ENCODE measurements around the gene GRIN2D. TPM values are rescaled to one million over a fixed set of nuclear protein-coding genes. Genes with fewer than 3 reads are reported as not detected.

The GRIN2D gene
- total RNA-seq, 2 donors from 2014 or later, result 0.73 to 1.8 TPM

GRCh38 chr19:48405850-48406249 is 12.4 kb downstream of the GRIN2D start:
- Histone ChIP-seq H3K4me3 (no peak overlapping the region), H3K9me3 (no peaks in the 10 kb centered on the region), H3K36me3 (no peaks in the 10 kb centered on the region), H3K4me1 (replicated peaks) (no peaks in the 10 kb centered on the region), H3K27me3 (replicated peaks; ENCODE audit: insufficient read depth) (no peaks in the 10 kb centered on the region), H3K27ac (no peak overlapping the region)
- intact Hi-C loops (cut with DNase I), result no loop called here
- DNase-seq (ENCODE audit: low spot score), result no peak
- 82% methylated on average over 13 of the region's 13 CpGs for whole genome bisulfite sequencing
- no peak for TF ChIP-seq POLR2AphosphoS5 (IDR thresholded peaks at IDR 0.05)
- TF ChIP-seq CTCF (IDR thresholded peaks at IDR 0.05), result no peak
- no peak for TF ChIP-seq POLR2A (IDR thresholded peaks at IDR 0.05)

- H3K9me3 ChIP-seq, result no peaks in the 10 kb centered on the region
- intact Hi-C loops (cut with DNase I), result no loop called here
- H3K27ac ChIP-seq, result no peak overlapping the region
- TF ChIP-seq CTCF (IDR thresholded peaks at IDR 0.05) (no peak), POLR2A (IDR thresholded peaks at IDR 0.05) (no peak)
- no peak overlapping the region for H3K4me3 ChIP-seq
- no peak for DNase-seq (ENCODE audit: low spot score)
- no peaks in the 10 kb centered on the region for H3K36me3 ChIP-seq
- H3K27me3 ChIP-seq (replicated peaks; ENCODE audit: insufficient read depth), result no peaks in the 10 kb centered on the region
- WGBS, result 46% methylated on average over 24 of the region's 24 CpGs
- H3K4me1 ChIP-seq (replicated peaks), result no peaks in the 10 kb centered on the region
These were observed 20.6 kb downstream of the GRIN2D start for GRCh38 chr19:48413879-48414587.

DNA sequence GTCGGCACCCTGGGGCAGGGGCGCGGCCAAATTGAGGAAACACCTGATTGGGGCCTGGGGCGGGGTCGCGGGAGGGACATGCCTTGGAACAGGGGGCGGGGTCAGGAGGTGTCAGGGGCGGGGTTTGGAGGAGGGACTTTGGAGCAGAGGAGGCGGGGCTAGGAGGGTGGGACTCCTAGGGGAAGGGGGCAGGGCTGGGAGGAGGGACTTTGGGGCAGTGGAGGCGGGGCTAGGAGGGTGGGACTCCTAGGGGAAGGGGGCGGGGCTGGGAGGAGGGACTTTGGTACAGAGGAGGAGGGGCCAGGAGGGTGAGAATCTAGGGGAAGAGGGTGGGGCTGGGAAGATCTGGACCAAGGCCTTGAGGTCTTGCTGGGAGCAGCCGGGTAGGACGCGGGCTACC is 21.9 kb downstream of the GRIN2D start:
- Histone ChIP-seq H3K36me3 (no peaks in the 10 kb centered on the region), H3K4me1 (replicated peaks) (no peaks in the 10 kb centered on the region), H3K27me3 (replicated peaks; ENCODE audit: insufficient read depth) (no peaks in the 10 kb centered on the region), H3K4me3 (no peak overlapping the region), H3K27ac (no peak overlapping the region), H3K9me3 (no peaks in the 10 kb centered on the region)
- no peak for TF ChIP-seq CTCF (IDR thresholded peaks at IDR 0.05)
- no peak for TF ChIP-seq POLR2A (IDR thresholded peaks at IDR 0.05)
- no peak for TF ChIP-seq POLR2AphosphoS5 (IDR thresholded peaks at IDR 0.05)
- WGBS, result 10% methylated on average over 14 of the region's 14 CpGs
- intact Hi-C loops (cut with DNase I), result no loop called here
- peak; percentile 37 for DNase-seq (ENCODE audit: low spot score)

DNA sequence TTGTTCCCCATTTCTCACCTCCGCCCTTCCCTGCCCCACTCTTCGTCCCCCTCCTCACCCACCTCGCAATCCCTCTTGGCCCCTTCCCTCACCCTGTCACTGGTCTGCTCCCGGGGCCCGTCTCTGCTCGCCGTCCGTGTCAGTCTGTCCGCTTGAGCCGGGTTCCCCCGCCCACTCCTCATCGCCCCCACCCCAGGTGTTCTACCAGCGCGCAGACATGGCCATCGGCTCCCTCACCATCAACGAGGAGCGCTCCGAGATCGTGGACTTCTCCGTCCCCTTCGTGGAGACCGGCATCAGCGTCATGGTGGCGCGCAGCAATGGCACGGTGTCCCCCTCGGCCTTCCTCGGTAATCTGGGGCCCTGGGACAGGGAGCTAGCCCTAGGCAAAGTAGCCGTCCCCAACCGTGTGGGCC is 22.3 kb downstream of the GRIN2D start:
- intact Hi-C loops (cut with DNase I), result no loop called here
- Histone ChIP-seq H3K9me3 (no peaks in the 10 kb centered on the region), H3K27ac (no peak overlapping the region), H3K4me3 (no peak overlapping the region), H3K4me1 (replicated peaks) (no peaks in the 10 kb centered on the region), H3K27me3 (replicated peaks; ENCODE audit: insufficient read depth) (no peaks in the 10 kb centered on the region), H3K36me3 (no peaks in the 10 kb centered on the region)
- TF ChIP-seq POLR2AphosphoS5 (IDR thresholded peaks at IDR 0.05), result no peak
- TF ChIP-seq CTCF (IDR thresholded peaks at IDR 0.05), result no peak
- TF ChIP-seq POLR2A (IDR thresholded peaks at IDR 0.05), result no peak
- 27% methylated on average over 30 of the region's 30 CpGs for WGBS
- DNase-seq (ENCODE audit: low spot score), result no peak

DNA sequence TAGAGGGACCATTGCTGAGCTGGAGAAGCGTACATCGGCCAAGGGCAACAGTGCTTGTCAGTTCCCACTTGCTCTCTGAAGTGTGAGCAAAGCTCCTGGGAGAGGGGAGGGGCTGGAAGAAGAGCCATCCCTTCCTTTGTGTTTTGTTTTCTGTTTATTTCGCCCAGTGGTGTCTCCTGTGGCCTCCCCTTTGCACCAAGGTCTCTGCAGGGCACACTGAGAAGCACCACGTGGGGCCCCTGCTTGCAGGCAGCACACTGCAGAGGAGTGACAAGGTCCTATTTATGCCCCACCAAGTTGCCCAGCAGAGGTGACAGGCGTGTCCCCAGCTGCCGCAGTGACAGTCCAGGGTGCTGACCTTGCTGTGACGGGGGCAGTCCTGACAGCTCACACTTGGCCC is 24.0 kb downstream of the GRIN2D start:
- no peak for DNase-seq (ENCODE audit: low spot score)
- intact Hi-C loops (cut with DNase I), result no loop called here
- Histone ChIP-seq H3K27ac (no peak overlapping the region), H3K4me1 (replicated peaks) (no peaks in the 10 kb centered on the region), H3K9me3 (no peaks in the 10 kb centered on the region), H3K27me3 (replicated peaks; ENCODE audit: insufficient read depth) (no peaks in the 10 kb centered on the region), H3K36me3 (no peaks in the 10 kb centered on the region), H3K4me3 (no peak overlapping the region)
- WGBS, result 75% methylated on average over 7 of the region's 7 CpGs
- TF ChIP-seq POLR2AphosphoS5 (IDR thresholded peaks at IDR 0.05), result no peak
- no peak for TF ChIP-seq CTCF (IDR thresholded peaks at IDR 0.05)
- no peak for TF ChIP-seq POLR2A (IDR thresholded peaks at IDR 0.05)
